HG02642 (cell line): ENCODE results near the gene APOA5.

ENCODE experiments used
- ATAC-seq: cut with Tn5 transposase; IDR thresholded peaks from one replicate; pipeline ENCODE4 v1.9.1; 2021; ENCODE audit warnings: mild to moderate bottlenecking; ENCODE audit not compliant: unreplicated experiment, poor library complexity

APOA5 gene

GRCh38 chr11:116828632-116829524, 37.2 kb upstream of the APOA5 start:
- ATAC-seq: no peak

- no peak for ATAC-seq
These were observed 35.8 kb upstream of the APOA5 start for GRCh38 chr11:116827461-116827860.

- ATAC-seq: no peak
These were observed 35.2 kb upstream of the APOA5 start for GRCh38 chr11:116826751-116827431.

GRCh38 chr11:116825854-116826750, 34.4 kb upstream of the APOA5 start:
- no peak for ATAC-seq

GRCh38 chr11:116825434-116825833, 33.8 kb upstream of the APOA5 start:
- no peak for ATAC-seq

GRCh38 chr11:116823031-116823843, 31.6 kb upstream of the APOA5 start, which contains the start of gene APOA4:
Gene APOA4, minus strand, starts transcription at chr11:116823304. Its CDS starts 113 bp downstream, at chr11:116823191.
- no peak for ATAC-seq

- ATAC-seq: no peak
These were observed 30.9 kb upstream of the APOA5 start for GRCh38 chr11:116822575-116822974.

GRCh38 chr11:116821050-116821918, 29.6 kb upstream of the APOA5 start:
- ATAC-seq: no peak

GRCh38 chr11:116819049-116819448, 27.4 kb upstream of the APOA5 start:
- ATAC-seq: no peak

GRCh38 chr11:116814502-116814901, 22.8 kb upstream of the APOA5 start:
- no peak for ATAC-seq

GRCh38 chr11:116813781-116814471, 22.2 kb upstream of the APOA5 start:
- no peak for ATAC-seq

GRCh38 chr11:116813170-116813569, 21.5 kb upstream of the APOA5 start:
- no peak for ATAC-seq

- no peak for ATAC-seq
These were observed 20.4 kb upstream of the APOA5 start for GRCh38 chr11:116812109-116812508.

- no peak for ATAC-seq
These were observed 19.5 kb upstream of the APOA5 start for GRCh38 chr11:116811194-116811593.

- no peak for ATAC-seq
These were observed 16.8 kb upstream of the APOA5 start for GRCh38 chr11:116808262-116809175.

- no peak for ATAC-seq
These were observed 16.1 kb upstream of the APOA5 start for GRCh38 chr11:116807601-116808261.

- ATAC-seq: no peak
These were observed 12.3 kb upstream of the APOA5 start for GRCh38 chr11:116804001-116804400.
